Bronchus fibroblast of lung (primary cell): ENCODE data around the gene SAMD4B. TPM values are rescaled to one million over a fixed set of nuclear protein-coding genes. Genes with fewer than 3 reads are reported as not detected.

Source experiments
- total RNA-seq: library from RNA; depleted of rRNA; stranded (reverse); fragments of >200 nt; gene quantifications from 2 replicates; pipeline ENCODE4 v1.2.3, GENCODE V29; 2015

Gene SAMD4B, protein sequence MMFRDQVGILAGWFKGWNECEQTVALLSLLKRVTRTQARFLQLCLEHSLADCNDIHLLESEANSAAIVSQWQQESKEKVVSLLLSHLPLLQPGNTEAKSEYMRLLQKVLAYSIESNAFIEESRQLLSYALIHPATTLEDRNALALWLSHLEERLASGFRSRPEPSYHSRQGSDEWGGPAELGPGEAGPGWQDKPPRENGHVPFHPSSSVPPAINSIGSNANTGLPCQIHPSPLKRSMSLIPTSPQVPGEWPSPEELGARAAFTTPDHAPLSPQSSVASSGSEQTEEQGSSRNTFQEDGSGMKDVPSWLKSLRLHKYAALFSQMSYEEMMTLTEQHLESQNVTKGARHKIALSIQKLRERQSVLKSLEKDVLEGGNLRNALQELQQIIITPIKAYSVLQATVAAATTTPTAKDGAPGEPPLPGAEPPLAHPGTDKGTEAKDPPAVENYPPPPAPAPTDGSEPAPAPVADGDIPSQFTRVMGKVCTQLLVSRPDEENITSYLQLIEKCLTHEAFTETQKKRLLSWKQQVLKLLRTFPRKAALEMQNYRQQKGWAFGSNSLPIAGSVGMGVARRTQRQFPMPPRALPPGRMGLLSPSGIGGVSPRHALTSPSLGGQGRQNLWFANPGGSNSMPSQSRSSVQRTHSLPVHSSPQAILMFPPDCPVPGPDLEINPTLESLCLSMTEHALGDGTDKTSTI
- total RNA-seq: 55.0 and 58.2 TPM in 2 replicates

GRCh38 chr19:39341719-39342604 is at the start of gene SAMD4B:
Gene SAMD4B, plus strand, starts transcription at chr19:39342421. Its CDS starts 14,473 bp downstream, at chr19:39356894.

DNA sequence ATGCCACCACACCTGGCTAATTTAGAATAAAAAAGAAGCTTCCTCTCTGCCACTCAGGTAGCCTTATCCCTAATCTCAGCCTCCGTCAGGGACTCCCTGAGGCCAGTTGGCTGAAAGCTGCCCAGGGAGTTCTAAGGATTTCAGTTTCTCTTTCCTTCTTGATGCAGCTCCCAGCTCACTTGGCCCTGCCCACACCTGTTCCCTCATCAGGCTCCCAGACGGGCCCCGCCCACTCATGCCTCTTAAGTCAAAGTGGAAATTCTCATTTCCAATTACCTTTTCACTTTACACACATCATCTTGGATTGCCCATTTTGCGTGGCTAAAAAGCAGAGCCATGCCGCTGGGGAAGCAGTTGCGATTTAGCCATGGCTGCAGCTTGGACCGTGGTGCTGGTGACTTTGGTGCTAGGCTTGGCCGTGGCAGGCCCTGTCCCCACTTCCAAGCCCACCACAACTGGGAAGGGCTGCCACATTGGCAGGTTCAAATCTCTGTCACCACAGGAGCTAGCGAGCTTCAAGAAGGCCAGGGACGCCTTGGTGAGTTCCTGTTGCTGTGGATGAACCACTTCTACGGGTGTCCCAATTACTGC is 46.1 kb upstream of the SAMD4B start, which contains the start of gene IFNL1:
TSS of gene IFNL1 (plus strand) at position 353 of the 591 bp plus-strand sequence. CDS start at position 368, 15 bp downstream.

GRCh38 chr19:39390751-39391437 is 48.7 kb downstream of the SAMD4B start, which contains the start of the genes MED29 and PAF1:
Gene MED29, plus strand, starts transcription at chr19:39391378. Its CDS starts 45 bp downstream, at chr19:39391423.
Gene PAF1, minus strand, starts transcription at chr19:39391106. Its CDS starts 242 bp downstream, at chr19:39390864.

DNA sequence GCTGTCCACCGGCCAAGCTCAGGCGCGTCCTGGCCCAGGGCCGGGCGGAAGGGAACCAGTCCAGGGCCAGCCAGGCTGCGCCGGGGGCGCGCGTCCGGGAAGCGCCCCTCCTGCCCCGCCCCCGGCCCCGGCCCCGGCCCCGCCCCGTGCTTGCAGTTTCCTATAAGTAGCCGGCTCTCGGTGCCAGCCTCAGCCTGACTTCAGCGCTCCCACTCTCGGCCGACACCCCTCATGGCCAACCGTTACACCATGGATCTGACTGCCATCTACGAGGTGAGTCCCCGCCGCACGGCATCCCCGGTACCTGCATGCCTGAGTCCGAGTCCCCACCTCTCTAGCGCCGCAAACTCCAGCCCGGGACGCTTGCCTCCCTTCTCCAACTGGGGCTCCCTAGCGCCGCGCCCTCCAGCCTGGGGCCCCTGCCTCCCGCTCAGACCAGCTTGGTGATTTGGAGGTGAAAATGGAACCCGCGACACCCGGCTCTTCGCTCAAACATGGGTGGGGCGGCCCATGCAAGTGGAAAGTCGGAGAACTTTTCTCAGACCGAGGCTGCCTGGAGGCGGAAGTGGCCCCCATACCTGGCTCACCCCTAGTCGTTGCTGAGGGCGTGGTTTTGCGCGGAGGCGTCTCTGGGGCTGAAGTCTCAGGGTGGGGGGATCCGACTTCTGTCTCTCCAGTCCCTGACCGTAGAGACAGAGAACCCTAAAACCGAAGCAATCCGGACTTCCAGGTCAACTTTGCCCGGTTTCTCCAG is 64.6 kb downstream of the SAMD4B start, which contains the start of gene ZFP36:
TSS of gene ZFP36 (plus strand) at position 192 of the 754 bp plus-strand sequence. CDS start at position 250, 58 bp downstream.

GRCh38 chr19:39412100-39412866 is 70.1 kb downstream of the SAMD4B start, which contains the start of gene PLEKHG2:
Gene PLEKHG2, plus strand, starts transcription at chr19:39412669. Its CDS starts 1,418 bp downstream, at chr19:39414087.

Other genes with a start within 250 kb of the SAMD4B start
- gene PAK4, start 216.6 kb upstream of the SAMD4B start, total RNA-seq: 19.2 and 21.4 TPM in 2 replicates
- gene NCCRP1, start 145.5 kb upstream of the SAMD4B start, total RNA-seq: not detected in 2 replicates
- gene SYCN, start 138.2 kb upstream of the SAMD4B start, total RNA-seq: not detected in 2 replicates
- gene IFNL3, start 97.4 kb upstream of the SAMD4B start, total RNA-seq: not detected in 2 replicates
- gene IFNL4, start 93.6 kb upstream of the SAMD4B start, total RNA-seq: not detected in 2 replicates
- not detected in 2 replicates for gene IFNL2, start 74.0 kb upstream of the SAMD4B start, total RNA-seq
- gene IFNL1, start 46.0 kb upstream of the SAMD4B start, total RNA-seq: not detected in 2 replicates
- gene LRFN1, start 21.6 kb upstream of the SAMD4B start, total RNA-seq: 0.30 and 0.67 TPM in 2 replicates
- 1.0 and 2.7 TPM in 2 replicates for gene GMFG, start 6.4 kb upstream of the SAMD4B start, total RNA-seq
- gene PAF1, start 48.7 kb downstream of the SAMD4B start, total RNA-seq: 55.2 and 61.9 TPM in 2 replicates
- 26.4 and 34.3 TPM in 2 replicates for gene MED29, start 49.0 kb downstream of the SAMD4B start, total RNA-seq
- 35.8 and 38.3 TPM in 2 replicates for gene ZFP36, start 64.4 kb downstream of the SAMD4B start, total RNA-seq
- gene PLEKHG2, start 70.2 kb downstream of the SAMD4B start, total RNA-seq: 11.7 and 15.5 TPM in 2 replicates
- gene RPS16, start 93.5 kb downstream of the SAMD4B start, total RNA-seq: 1,802 and 2,514 TPM in 2 replicates
- gene SUPT5H, start 103.2 kb downstream of the SAMD4B start, total RNA-seq: 57.0 and 63.8 TPM in 2 replicates
- 134 and 139 TPM in 2 replicates for gene TIMM50, start 138.4 kb downstream of the SAMD4B start, total RNA-seq
- 0.67 and 1.3 TPM in 2 replicates for gene DLL3, start 156.5 kb downstream of the SAMD4B start, total RNA-seq
- not detected in 2 replicates for gene SELENOV, start 172.7 kb downstream of the SAMD4B start, total RNA-seq
- gene EID2B, start 190.4 kb downstream of the SAMD4B start, total RNA-seq: 3.4 and 3.9 TPM in 2 replicates
- gene EID2, start 197.7 kb downstream of the SAMD4B start, total RNA-seq: 13.1 and 13.4 TPM in 2 replicates